HG02970 (cell line): ENCODE results near the gene PIH1D1.

Experiments used
- ATAC-seq: cut with Tn5 transposase; IDR thresholded peaks from one replicate; pipeline ENCODE4 v1.9.1; 2021; ENCODE audit warnings: mild to moderate bottlenecking, moderate library complexity, moderate number of reproducible peaks; ENCODE audit not compliant: unreplicated experiment, low FRiP score

The PIH1D1 gene

DNA sequence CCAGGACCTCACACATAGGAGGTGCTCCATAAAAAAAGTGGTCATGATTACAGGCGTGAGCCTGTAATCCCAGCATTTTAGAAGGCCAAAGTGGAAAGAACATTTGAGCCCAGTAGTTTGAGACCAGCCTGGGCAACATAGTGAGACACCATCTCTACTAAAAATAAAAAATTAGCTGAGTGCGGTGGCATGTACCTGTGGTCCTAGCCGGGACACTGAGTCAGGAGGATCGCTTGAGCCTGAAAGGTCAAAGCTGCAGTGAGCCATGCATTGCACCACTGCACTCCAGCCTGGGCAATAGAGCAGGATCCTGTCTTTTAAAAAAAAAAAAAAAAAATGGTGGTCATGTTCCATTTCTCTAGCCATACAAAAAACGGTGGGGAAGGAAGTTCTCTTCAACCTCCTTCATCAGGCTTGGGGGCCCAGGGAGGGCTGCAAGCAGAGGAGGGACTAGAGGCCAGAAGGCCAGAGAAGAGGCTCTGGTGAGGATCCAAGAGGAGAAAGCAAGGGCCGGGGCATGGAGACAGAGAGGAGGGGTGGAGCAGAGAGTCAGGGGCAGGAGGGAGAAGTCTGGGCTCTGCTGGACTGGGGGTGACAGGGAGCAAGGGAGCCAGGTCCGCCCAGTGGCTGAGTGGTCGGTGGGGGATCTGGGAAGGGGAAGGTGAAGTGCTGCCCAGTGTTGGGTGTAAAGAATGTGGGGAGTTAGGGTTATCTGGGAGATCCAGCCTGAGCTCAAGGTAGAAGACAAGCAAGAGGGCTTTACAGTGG, 54.7 kb downstream of the PIH1D1 start:
- ATAC-seq: no peak
